HG02588 (cell line): ENCODE results near the gene ARHGEF4.
A peak's percentile ranks its signal among the peaks of the same experiment; 100 is the strongest.

Source experiments
- ATAC-seq: cut with Tn5 transposase; IDR thresholded peaks from one replicate; pipeline ENCODE4 v1.9.1; 2021; ENCODE audit warnings: mild to moderate bottlenecking, moderate library complexity; ENCODE audit not compliant: unreplicated experiment

The ARHGEF4 gene

DNA sequence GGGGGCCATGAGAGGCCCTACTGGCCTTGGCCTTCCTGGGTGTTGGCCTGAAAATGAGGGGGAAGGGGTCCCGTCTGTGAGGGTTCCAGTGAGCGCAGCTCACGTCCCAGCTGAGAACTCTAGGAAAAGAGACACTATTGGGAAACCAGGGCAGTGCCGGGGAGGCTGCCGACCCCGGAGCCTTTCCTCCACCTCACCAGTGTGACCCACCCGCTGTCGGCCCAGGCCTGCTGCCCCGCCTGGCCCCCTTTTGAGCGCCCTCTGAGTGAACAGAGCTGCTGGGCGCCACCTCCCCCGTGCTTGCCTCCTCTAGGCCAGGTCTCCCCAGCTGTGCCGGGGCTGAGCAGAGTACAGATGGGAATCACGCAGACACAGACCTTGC is 17.5 kb upstream of the ARHGEF4 start:
- ATAC-seq = no peak

DNA sequence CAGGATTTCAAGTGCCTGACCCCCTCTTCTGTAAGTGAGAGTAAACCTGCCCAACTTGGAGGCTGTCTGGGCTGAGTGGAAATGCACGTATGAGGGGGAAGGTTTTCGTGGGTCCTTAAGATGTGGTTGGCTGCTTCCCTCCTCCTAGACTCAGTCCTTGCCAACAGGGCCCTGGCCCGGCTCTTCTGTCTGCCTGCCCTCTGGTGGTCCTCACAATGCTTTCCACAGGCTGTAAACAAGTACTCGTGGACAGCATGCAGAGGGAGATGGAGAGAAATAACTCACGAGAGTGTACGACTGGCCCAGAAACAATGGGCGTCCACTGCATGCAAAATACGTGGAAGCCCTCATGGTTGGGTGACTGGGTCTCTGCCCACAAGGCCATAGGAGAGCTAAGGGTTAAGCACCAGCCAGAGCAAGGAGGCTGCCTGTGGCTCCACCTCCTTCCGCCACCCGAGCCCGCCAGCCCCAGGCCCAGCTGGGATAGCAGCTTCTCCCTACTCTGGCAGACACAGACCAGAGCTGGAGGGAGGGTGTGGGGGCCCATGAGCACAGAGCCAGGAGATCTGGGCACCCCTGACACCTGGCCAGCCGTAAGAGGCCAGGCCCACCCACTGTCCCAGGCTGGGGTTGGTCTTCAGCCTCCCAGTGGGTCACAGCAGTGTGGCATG is 17.0 kb upstream of the ARHGEF4 start:
- ATAC-seq = no peak

DNA sequence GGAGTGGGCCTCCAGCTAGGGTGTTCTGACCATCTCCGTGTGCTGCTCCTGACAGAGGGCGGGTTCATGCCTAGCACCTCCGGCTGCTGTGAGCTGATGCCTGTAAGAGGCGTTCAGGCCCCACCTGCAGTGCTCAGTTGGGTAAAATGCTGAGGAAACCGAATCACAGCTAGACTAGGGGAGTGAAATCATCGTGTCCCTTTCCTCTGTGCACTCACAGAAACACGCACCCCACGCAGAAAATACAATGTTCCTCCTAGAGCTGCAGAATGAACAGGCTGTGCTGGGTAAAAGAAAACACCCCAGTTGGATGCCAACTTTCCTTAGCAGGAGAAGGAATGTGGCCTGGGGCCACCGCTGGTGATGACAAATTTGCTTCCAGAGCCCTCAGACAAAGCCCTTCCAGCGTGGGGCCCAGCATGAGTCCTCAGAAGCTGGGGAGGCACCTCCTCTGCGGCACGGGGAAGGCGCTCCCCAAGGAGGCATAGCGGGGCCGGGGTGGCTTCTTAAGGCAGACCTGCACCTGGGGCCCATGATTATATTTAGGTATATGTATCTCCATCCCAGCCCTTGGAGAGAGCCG is 16.3 kb upstream of the ARHGEF4 start:
- no peak for ATAC-seq

DNA sequence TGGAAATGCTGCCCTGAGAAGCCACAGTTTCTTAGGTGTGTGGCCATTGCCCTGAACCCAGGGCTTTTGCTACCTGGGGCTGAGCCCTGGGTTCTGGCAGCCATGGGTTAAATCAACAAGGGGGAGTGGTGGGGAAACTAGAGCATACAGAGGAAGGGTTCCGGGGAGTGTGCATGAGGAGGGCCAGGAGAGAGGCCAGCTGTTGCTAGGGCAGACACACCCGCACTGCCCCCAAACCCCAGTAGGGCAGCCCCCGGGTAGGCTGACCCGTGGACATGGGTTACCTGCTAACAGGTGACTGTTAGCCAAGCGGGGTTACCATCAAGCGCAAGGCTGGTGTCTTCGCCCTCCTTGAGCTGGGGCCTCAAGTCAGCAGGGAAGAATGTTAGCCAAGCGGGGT is 14.8 kb upstream of the ARHGEF4 start:
- no peak for ATAC-seq

DNA sequence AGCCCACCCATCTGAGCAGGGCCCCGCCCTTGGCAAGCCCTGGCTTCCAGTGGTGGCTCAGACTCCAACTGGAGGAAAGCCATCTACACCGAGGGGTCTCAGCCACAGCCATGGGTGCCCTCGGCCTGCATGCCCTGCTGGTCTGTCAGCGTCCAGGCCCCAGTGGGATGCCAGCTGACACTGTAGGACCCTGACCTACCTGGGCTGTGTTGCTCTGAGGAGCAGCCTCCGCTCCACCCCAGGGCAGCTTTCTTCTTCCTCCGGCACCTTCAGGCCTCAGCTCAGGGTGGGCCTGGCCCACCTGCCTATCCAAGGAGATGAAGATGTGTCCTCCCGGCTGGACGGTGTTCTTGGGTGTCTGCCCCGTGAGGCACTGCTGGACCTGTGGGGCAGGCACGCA is 13.9 kb upstream of the ARHGEF4 start:
- ATAC-seq = no peak

DNA sequence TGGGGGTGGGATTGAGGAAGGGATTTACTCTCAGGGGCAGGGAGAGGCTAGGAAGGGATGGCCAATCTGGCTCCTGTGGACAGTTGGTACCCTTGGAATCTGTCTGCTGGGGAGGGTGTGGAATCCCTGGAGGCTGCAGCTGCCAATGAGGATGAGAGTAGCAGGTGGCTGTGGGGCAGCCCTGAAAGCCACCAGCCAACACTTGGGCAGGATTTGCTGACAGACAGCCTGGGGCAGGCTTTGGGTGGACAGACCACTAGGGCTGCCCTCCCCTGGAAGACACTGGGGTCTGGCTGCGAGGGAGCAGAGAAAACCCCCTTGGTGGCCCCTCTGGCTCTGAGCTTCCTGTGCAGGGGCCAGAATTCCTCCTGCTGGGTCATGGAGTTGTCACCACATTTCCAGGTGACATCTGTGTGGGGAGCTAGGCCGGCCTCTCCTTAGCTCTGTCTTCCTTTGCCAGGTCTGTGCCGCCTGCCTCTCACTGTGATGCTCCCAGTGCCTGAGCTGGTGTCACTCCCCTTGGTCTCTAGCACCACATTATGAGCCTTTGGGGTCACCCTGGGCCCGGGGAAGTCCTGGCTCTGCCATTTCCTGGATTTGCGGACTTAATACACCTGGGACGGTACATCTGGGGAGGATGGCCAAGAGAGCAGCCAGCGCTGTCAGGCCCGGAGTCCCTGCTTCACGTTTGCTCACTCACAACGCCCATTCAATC is 13.4 kb upstream of the ARHGEF4 start:
- peak; percentile 0 for ATAC-seq

DNA sequence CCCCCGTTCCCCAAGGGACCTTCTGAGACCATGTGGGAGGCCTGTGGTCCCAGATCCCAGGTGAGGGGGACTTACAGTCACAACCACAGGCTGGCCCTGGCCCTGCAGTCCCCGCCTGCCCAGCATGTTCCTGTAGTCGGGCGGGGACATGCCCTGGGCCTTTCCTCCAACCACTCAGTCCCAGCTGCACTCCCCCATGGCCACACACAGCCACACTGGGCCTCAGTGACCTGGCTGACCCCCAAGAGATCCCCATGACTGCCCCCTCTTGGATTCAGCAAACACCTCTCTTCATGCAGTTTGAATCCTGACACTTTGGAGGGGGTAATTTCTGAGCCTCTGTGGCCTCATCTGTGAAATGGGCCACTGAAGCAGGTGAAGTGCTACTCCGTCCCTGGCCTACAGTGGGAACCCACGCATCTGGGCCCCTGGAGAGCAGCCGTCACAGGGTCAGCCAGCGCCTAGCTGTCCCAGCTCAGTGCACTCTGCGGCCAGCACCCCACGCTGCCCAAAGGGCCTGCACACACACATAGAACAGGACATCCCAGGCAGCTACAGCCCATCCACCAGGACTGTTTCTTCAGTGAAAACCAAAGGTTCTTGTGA is 12.7 kb upstream of the ARHGEF4 start:
- ATAC-seq = peak; percentile 41

DNA sequence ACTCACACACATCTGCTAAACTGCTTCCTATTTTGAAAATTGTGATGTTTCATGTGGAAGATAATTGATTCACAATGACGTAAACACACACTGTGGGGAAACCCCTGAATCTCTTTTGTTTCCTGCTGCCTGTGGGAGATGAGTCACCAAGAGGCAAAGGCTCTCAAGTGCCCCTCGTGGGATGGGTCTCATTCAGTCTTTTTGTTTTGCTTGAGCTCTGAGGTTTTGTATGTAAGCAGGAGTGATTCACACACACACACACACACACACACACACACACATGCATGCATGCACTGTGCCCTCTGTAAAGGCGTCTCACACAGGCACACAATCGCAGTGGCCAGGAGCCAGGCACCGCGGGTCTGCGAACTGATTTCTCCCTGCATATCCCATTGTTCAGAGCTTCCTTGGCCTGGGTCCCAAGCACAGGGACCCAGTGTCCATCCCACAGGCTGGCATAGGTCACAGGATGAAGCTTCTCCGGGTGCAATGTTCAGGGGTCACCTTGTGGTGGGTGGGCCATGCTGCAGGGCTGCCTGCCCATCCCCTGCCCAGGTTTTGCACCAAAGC is 12.1 kb upstream of the ARHGEF4 start:
- ATAC-seq = peak; percentile 80

DNA sequence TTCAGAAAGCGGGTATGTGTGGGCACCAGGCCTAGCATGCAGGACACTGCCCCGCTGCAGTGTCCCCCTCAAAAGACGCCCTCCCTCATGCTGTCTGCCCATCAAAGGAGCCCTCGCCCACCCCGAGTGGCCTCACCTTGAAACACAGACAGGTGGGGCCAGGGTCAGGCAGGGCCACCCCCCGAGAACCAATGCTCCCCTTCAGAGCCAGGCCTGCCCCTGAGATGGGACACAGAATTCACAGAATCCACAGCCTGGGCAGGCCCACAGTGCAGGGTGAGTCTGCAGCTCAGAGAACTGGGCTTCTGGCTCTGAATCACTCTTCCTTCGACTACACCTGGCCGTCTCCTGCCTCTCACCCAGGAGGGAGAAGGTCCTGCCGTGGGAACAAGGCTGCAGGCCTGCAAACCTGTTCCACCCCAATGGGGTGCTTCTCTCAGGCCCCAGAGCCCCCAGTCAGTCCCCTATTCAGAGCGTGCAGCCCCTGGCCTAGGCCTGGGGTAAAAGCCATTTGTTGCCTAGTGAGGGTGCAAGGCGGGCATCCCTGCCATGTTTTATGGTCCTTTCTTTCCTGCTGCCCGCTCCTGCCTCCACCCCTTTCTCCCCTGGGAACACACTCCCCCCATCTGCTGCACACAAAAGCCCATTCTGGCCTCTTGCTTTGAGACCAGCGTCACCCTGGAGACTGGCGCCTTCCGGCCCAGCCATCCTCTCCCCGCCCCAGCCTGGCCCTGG is 11.3 kb upstream of the ARHGEF4 start:
- no peak for ATAC-seq

DNA sequence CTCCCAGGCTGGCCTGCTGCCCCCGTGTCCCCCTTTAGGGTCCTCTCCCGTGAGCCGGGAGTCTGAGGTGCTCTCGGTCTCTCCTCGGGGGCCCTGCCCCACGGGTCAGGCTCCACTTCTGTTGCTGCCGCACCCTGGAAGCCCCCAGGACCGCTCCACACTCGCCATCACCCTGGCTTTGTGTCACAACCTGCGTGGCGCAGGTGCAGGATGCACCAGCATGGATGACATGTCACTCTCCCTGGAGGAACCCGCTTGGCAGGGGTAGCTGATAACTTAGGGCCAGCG is 10.8 kb upstream of the ARHGEF4 start:
- ATAC-seq = no peak

DNA sequence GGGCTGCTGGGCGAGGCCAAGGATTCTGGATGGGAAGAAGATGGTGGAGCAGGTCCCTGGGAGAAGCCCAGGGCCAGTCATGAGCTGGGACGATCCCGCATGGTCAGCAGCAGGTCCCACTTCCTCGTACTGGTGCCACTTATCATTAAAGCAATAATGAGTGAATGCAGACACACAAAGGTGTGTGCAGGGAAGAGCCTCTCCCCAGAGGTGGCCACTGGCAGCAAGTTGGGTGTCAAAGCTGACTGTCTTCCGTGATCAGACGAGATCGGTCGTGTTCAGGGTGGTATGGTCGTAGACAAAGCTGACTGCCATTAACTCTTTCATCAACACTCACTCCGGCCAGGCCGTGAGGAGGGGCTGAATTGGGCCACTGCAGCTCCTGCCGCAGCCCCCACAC is 10.3 kb upstream of the ARHGEF4 start:
- ATAC-seq = no peak

DNA sequence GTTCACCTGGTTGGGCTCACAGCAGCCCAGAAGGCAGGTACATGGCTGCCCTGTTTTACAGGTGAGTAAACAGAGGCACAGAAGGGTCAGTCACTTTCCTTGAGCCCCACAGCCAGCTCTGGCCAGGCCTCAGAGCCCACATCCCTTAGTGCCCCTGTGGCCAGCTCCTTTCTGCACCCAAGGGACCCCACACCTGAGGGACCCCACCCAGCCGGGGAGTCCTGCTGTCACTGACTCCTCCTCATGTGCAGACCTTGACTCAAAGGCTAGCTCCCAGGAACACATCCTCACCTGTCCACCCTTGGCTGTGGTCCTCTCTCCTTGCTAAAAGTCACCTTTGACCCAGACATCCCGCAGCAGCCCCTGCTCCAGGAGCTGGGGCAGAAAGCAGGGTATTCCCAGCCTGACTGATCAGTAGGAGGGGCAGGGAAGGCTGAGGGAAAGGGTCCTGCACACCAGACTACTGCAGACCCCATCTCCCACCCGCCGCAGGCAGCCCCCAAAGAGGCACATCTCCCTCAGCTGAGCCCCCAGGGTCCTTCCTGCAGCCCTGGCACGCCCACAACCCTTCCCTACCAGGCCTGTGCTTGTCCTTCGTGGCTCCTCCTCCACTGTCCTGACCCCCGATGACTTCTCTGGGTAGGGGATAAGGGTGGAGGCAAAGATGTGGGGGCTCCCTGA is 9.8 kb upstream of the ARHGEF4 start:
- ATAC-seq = no peak

DNA sequence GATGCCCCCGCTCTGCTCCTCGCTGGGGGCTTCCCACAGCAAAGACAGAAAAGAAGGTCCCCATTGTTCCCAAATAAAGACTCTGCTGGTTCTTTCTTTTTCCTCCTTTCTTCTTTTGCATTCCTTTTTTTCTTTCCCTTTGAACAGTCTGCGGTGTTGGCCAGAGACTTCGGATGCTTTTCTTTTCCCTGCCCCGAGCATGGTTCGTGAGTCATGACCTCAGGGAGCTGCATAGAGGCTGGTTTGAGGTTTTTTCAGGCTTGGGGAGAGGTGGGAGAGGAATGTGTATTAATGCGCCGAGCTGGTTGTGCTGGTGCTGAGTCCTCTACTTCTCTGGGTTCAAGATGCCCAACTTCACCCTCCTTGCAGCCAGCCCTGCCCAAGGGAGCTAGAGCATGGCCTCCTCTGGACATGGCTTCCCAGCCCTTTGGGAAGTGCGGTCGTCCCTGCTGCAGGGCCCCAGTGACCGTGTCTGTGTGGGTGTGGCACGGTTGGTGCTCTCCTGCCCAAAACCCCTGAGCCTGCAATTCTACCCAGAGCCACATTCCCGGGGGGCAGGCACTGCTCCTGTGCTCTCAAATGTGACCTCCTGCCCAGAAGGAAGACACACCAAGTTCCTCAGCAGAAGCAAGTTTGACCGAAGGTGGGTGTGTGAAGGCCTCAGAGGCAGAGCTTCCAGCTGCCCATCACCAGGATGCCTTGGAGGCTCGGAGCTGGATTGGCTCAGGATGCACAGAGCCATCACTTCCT is 9.0 kb upstream of the ARHGEF4 start:
- no peak for ATAC-seq

DNA sequence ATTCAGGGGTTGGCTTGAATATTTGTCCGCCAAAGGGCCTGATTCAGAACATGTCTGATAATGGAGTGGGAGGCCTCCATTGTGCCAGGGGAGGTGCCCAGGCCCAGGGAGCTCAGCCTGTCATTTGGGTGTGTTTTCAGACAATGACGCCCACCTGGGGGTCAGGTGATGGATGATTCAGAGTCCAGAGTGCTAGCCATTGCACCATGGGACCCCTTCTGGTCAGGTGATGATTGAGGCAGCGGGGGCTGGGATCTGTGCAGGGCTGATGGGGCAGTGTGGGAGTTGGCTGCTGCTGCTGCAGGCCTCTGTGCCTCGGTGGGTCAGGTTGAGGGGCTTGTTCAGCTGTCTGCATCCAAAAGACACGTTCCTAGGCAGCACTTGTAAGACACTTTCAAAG is 8.3 kb upstream of the ARHGEF4 start:
- no peak for ATAC-seq

DNA sequence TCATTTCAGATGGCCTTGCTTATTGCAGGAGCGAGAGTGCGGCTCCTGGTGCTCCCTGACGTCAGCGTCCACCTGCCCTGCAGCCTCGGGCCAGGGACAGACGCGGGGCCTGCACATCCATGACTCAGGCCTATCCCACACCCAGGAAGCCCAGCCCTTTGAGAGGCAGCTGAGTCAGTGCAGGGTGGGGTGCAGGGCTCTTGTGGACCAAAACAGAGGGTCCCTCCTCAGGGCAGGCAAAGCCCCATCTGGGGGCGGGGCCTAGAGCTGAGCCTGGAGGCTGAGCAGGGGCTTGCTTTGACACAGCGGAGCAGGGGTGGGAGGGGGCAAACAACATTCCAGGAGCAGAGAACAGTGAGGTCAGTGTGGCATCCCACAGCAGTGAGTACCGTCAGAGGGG is 7.7 kb upstream of the ARHGEF4 start:
- no peak for ATAC-seq

DNA sequence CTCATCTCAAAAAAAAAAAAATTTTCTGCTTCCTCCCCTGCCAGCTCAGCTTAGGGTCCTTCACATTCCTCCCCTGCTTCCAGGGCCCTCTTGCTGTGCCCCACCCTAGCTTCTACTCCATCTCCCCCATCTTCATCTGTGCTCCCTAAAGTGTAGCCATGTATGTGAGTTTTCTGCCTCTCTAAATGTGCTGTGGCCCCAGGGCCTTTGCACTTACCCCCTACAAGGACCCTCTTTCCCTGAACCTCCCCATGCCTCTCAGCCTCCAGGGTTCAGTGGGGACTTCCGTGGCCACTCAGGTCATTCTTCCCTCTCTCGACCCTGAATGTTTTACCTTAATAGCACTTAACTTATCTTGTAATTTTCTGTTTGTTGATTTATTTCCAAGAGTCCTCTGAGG is 6.2 kb upstream of the ARHGEF4 start:
- ATAC-seq = no peak

DNA sequence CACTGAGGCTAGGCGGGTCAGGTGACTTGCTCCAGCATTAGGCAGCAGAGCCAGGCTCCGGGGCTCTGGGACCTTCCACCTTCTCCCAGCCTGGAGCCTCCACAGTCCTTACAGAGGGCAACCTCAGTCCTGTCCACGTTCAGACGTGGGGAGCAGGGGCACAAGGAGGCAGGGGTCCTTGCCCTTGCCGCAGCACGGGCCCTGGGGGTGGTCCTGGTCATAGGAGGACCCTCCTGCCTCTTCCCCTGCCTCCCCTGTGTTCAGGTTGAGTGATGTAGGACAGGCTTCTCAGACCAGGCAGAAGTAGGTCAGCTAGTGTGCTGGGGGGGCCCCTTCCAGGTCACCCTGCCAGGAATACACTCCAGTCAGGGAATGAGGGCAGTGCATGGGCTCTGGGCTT is 5.4 kb upstream of the ARHGEF4 start:
- ATAC-seq = no peak

DNA sequence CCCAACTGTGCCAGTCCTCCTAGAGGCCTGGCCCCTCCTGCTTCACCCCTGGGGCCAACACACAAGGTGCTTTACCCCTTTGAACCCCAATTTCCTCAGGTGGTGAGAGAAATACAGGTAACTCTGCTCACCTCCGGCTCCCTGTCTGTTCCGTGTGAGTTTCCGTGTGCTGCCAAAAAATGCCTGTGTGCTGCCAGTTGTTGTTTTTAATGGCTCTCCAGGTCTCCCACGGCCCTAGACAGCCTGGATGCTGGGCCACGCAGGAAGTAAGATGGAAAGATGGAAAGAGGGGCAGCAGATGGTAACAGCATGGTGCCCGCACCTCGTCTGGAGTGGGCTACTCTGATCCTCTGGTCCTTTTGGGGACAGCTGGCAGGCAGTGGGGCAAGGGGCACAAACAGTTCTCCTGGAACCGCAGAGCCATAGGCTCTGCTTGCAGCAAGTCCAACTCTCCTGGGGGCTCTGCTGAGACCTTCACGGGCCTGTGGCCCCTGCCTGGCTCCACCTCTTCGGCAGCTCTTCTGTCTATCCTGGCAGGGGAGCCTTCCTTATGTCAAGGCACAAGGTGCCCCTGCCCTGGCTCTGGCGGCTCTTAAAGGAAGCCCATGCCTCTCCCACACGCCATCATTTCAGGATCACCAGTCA is 4.3 kb upstream of the ARHGEF4 start:
- no peak for ATAC-seq

DNA sequence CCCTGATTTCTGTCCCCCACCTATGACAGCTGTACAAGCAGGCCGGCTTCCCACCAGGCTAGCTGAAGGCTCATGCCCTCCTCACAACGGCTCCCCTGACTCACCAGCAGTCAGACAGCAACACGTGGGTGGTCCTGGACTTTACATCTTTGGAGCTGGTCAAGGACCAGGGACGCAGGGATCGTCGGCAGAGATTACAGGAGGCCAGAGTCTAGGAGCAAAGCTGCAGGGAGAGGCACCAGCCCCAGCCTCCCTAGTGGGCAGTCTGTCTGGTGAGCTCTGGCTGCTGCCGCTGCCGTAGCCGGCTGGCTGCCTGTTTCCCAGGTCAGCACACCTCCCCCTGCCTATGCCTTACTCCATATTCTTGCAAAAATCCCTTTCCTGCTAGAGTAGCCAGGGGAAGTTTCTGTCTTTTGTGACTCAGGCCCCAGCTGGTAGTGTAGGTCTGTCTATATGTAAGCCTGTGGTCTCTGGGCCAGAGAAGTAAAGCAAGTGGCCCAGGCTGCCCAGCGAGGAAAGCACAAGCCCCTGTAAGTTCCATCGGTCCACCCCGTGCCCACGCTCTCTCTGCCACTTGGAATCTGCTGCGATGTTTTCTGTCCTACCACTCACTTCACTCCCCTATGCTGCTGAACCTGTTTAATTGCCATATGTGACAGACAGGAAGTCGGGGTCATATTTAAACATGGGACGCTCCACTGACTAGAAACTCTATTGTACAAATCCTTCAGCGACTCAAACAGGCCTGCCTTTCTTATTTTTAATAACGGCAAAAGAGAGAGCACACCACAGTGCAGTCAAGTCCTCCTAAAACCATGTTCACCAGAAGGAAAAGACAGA is 2.4 kb upstream of the ARHGEF4 start:
- no peak for ATAC-seq
